HG03521 (cell line): ENCODE results near the gene SPEG.

Source experiments
- ATAC-seq: cut with Tn5 transposase; IDR thresholded peaks from one replicate; pipeline ENCODE4 v1.9.1; 2021; ENCODE audit warnings: mild to moderate bottlenecking, moderate library complexity; ENCODE audit not compliant: unreplicated experiment

Gene SPEG

DNA sequence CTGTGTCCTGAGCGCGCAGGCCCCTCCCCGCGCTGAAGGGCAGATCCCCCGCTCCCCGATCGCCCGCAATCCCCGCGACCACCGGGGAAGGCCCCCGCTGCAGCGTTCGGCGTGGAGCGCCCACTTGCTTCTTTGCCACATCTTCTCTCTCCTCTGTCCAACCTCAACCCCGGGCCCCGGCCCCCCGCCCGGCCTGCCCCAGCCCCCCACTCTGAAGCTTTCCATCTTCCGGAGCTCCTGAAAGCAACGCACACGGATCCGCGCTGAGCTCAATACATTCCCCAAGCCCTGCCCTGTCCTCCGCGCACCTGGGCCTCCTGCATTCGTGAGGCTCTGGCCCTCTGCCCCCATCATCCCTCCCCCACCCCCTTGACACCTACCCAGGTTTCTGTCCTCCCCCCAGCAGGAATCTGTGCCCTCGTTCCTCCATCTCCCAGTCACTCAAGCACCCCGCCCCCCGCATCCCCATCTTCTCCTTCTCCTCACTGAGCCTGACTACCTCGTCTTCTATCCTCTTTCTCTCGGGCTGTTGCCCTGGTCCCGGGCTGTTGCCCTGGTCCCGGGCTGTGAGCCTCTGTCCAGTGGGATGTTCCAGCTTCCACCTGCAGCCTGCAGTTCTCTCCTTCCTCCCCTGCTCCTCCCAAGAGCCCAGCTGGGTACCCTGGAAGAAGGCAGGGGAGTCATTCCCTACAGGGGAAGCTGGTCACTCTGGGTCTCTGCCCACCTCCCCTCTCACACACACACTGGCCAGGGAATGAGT, 7.8 kb downstream of the SPEG start:
- ATAC-seq: no peak

DNA sequence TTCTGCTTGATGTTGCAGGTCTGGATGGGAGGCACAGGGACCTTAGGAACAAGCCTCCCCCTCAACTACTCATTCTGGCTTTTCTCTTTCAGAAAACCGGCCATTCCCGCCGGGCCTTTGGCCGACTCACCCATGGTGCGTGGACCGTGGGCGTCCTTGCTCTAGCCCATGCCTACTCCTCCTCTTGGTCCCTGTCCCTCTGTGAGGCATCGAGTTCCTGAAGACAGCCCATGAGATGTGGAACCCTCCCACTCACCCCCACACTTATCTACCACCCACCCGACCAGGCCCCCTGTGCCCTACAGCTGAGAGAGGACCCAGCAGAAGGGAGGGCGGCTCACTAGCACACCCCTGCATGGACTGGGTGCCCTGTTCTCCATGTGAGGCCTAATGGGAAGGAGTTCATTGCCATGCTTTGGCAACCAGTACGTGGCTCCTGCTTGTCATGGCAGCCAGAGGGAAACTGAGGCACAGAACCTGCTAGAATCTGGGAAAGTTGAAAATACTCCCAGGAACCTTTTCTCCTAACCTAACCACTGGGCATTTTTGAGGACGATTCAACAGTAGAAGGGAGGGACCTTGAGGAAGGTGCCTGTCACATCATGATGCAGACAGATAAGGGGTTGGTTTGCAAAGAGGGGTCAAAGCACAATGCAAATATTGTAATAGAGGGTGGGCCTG, 8.5 kb downstream of the SPEG start:
- no peak for ATAC-seq

DNA sequence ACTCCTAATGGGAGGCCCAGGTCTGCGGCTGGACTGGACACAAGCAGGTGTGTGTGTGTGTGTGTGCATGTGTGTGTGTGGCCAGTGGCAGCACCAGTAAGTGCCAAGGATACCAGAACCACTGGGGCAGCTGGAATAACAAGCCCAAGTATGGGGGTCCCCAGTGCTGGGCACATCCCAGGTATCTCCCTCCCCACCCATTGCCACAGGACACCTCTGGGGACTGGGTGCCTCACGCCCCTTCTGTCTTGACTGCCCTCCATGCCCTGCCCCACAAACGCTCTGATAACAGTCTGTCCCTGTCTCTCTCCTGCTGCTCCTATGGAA, 9.0 kb downstream of the SPEG start:
- ATAC-seq: no peak

DNA sequence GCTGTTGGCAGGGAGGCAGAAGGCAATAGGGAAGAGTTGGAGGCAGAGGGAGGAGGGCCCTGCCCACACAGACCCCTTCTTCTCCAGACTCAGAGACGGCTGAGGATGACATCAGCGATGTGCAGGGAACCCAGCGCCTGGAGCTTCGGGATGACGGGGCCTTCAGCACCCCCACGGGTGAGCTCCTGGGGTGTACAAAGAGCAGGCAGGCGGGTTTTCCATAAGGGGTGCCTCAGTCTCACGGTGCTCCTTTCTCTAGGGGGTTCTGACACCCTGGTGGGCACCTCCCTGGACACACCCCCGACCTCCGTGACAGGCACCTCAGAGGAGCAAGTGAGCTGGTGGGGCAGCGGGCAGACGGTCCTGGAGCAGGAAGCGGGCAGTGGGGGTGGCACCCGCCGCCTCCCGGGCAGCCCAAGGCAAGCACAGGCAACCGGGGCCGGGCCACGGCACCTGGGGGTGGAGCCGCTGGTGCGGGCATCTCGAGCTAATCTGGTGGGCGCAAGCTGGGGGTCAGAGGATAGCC, 10.0 kb downstream of the SPEG start:
- no peak for ATAC-seq

DNA sequence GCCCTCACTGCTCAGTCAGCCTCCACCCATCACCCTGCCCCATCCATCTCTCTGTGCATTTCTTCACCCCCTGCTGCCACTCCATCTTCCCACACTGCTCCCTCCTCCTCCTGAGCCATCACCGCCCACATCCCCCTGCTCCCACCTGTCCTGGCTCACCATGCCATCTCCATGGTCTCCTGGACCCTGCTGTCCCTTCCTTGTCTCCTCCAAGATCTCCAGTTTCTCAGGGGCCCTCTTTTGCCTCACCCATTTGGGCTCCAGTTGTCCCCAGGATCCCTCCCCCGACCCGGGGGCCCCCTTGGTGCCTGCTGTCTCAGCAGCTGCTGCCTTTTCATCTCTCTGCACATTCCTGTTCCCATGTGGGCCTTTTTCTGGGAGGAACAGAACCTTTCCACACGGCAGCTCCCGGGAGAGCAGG, 10.6 kb downstream of the SPEG start:
- ATAC-seq: no peak

DNA sequence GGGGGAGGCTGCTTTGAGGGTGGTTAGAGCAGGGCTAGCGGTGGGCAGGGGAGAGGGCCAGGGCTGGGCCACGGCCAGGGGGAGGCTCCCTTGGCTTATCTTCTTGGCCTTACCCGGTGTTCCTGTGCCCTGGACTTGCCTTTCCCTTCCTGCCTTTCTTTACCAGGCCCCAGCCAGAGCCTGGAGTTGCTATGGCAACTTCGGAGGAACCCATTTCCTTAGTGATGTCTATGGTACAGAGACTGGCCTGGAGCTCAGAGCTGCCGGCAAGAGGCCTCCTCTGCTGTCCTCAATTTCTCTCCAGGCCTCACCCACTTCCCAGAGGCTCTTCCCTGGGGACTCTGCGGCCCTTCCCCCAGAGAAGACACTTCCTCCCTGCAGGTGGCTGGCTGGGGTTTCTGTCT, 11.5 kb downstream of the SPEG start:
- no peak for ATAC-seq

DNA sequence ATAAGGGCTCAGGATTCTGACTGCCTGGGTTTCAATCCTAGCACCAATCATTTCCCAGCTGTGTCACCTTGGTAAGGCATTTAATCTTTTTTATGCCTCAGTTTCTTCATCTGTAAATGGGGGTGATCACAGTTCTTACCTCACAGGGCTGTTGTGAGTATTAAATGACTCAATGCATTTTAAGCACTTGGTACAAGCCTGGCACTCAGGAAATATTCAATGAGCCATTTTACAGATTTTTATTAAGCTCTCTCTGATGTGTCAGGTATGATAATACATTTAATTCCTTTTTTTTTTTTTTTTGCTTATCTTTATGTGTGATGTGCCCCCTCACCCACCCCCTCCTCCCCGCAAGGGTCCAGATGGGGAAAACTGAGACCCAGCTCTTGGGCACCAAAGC, 12.0 kb downstream of the SPEG start:
- no peak for ATAC-seq

DNA sequence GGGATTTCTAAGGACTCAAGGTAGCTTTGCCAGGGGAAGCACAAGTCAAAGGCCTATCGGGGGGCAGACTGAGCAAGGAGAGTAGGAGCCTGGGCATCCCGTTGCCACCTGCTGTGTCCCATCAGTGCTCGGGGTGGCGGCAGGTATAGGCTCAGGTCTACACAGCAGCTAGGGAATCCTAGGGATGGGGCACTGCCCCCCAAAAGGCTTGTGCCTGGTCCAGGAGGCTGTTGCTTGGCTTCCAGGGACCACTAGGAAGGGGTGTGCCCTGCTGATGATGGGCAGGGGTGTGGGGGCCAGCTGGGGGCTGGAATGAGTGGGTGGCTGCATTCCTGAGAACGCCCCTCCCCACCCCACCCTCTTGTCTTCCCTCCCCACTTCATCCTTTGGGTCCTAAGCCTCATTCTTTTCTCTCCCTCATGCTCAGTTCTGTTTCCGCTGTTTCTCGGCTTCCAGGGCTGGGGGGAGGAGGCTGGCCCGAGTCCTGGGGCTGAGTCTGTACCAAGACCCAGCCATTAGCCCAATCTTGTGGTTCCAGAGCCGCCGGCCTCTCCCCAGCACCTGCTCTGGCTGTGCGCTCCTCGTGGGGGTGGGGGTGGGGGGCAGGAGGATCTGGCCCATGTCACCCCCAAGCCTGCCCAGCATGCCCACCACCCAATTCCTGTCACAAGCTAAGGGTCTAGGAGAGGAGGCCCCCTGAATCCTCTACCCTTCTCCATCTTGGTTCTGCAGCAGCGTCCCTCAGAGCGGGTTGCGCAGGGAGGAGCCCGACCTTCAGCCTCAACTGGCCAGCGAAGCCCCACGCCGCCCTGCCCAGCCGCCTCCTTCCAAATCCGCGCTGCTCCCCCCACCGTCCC, 12.8 kb downstream of the SPEG start:
- ATAC-seq: no peak

DNA sequence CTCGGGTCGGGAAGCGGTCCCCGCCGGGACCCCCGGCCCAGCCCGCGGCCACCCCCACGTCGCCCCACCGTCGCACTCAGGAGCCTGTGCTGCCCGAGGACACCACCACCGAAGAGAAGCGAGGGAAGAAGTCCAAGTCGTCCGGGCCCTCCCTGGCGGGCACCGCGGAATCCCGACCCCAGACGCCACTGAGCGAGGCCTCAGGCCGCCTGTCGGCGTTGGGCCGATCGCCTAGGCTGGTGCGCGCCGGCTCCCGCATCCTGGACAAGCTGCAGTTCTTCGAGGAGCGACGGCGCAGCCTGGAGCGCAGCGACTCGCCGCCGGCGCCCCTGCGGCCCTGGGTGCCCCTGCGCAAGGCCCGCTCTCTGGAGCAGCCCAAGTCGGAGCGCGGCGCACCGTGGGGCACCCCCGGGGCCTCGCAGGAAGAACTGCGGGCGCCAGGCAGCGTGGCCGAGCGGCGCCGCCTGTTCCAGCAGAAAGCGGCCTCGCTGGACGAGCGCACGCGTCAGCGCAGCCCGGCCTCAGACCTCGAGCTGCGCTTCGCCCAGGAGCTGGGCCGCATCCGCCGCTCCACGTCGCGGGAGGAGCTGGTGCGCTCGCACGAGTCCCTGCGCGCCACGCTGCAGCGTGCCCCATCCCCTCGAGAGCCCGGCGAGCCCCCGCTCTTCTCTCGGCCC, 13.6 kb downstream of the SPEG start:
- ATAC-seq: no peak

DNA sequence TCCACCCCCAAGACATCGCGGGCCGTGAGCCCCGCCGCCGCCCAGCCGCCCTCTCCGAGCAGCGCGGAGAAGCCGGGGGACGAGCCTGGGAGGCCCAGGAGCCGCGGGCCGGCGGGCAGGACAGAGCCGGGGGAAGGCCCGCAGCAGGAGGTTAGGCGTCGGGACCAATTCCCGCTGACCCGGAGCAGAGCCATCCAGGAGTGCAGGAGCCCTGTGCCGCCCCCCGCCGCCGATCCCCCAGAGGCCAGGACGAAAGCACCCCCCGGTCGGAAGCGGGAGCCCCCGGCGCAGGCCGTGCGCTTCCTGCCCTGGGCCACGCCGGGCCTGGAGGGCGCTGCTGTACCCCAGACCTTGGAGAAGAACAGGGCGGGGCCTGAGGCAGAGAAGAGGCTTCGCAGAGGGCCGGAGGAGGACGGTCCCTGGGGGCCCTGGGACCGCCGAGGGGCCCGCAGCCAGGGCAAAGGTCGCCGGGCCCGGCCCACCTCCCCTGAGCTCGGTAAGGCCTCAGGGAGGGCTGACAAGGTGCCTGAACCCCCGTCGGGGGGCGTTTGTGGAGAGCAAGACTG, 14.2 kb downstream of the SPEG start:
- no peak for ATAC-seq

DNA sequence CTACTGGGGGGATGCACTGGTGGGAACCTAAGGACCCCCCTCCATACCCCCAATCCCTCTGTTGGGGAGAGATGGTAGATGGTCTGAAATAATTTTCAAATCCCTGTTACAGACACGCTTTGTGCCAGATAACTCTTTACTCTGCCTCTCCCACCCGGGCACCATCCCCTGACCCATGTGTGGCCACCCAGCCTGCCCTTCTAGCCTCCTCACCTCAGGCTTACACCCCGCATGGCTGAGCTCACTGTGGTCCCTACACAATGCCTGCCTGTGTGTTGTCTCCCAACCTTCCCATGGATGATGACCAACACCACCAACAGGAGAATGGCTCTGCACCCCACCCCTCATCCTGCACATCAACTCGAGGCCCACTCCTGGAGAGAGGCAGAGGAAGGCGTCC, 15.0 kb downstream of the SPEG start:
- ATAC-seq: no peak

DNA sequence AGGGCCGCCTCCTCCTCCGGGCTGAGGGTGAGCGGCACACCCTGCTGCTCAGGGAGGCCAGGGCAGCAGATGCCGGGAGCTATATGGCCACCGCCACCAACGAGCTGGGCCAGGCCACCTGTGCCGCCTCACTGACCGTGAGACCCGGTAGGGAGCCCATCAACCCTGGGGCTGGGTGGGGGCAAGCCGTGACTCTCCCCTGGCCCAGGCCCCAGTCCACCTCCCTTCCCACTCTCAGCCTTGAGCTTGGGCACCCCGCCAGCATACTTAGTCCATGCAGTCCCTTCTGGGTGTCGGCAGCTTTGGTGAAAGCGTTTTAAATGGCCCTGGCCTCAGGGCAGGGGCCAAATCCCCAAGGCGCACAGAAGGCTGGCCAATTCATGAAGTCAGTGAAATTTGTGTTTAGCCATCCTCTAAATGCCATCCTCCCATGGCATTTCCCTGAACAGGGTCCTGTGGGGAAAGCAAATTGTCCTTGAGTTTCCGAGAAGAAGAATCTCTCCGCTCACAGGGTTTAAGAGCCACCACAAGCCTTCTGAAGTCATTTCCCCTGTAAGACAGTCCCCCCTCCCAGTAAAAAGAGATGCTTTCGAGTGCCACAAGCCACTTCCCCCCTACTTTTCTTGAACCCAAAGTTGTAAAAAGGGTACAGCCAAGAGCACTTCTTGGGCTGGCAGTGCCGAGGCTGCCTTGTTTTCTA, 17.2 kb downstream of the SPEG start:
- ATAC-seq: no peak

DNA sequence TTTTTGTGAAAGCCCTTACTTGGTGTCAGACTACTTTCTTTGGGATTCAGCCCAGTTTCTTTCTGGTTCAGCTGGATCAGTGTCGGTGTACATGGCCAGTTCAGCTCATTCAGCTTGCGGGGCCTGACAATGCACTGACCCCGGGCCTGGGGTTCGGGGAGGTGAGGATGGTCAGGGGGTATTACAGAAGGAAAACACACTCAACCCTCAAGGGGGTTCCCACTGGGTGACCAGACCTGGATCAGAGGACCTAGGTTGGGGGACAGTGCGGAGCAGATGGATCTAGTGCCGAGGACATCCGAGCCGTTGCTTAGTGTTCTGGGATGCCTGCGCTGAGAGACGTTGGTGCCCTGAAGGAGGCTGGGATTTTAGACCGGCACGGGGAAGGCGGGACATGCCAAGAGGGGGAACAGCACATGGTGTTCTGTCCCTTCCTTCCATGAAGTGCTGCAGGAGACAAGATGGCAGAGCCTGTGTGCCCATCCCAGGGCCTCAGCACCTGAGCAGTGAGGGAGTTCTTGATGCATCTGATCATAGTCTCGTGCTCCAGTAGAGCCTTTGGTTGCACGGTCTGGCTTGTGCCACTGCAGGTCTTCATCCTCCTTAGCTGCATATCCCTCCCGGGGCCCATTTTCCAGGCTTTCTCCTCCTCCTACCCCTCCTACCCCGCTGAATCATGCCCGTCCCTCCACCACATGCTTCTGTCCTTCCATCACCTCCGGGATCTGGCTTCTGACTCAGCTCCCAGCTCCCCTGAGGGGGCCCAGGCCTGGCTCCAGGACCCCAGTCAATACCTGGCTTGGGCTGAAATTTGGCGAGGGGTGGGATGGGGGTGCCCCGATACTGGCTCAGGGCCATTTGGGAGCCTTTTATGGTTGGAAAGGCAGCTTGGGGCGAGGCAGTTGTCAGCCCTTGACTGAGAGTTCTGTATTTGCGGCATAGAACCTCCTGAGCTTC, 18.0 kb downstream of the SPEG start:
- ATAC-seq: no peak

DNA sequence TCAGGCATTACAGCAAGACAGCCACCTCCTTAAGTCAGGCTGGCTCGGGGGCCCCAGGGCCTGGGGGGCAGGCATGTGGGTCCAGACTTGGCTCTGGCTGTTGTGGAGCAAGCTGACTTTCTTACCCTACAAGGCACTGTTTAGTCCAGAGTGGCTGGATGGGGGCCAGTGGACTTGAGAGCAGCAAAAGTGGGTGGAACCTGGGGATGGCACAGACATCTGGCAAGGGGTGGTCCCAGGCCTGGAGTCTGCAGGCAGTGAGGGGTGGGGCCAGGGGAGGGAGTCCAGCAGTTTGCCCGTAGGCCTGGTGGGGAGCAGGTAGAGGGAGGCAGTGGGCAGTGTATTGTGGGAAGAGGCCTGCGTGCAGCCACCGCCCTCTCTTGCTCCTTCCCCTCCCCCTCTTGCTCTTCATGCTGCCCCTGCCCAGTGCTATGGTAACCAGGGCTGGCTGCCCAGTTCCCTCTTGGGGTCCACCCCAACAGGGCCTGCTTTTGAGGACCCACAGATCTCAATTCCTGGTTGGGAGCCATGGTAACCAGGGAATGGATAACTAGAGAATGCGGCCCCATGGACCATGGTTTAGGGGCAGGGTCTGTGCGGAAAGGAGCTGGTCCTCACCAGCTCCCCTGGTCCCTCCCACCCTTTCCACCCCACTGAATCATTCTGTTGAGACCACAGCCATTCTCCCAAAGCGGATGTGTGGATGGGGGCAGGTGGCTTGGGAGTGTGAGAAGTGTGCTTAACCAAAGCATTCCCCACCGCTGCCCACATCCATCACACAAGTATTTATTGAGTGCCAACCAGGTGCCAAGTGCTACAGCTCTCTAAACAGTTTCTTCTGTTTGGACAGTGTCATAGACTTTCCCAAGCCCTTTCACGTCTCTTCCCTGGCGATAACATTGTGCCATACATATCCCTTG, 19.3 kb downstream of the SPEG start:
- ATAC-seq: no peak

DNA sequence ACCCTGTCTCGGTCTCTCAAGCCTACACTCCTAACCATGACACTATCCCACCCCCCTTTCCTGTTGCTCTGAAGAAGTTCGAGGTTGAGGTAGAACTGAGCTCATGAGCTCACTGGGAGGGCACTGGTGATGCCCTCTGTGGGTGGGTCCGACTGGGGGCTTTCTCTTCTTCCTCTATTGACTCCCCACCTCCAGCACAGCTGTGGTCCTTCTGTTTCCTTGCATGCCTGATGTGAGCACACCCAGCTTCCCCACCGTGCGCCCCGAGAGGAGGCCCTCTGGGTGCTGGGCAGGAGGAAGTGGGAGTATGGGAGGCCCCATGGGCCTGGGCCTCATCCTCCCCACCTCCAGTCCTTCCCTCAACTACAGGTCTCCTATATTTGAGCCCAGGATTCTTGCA, 20.9 kb downstream of the SPEG start:
- ATAC-seq: no peak

DNA sequence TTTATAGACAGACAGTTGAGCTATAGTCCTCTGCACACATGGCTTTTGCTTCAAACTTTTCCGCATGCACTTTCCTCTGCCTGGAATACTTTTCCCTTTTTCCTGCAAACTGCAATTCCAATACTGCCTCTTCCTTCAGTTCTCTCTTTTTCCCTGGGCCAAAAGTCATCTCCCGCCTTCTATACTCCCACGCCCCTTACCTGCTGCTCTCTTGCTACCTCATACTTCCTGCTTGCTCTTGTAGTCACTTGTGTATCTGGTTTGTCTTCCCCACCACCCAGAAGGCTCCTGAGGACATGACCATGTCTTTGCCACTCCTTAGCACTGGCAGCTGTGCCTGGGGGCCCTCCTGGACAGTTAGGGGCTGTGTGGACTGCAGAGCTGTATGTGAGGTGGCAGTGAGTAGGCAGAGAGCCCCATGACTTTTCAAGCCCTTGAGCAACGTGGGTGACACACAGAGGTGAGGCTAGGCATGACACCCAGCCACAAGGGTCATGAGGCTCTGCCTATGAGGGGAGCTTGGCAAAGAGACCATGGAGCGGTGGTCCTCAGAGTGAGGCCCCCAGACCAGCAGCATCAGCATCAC, 23.2 kb downstream of the SPEG start:
- no peak for ATAC-seq

DNA sequence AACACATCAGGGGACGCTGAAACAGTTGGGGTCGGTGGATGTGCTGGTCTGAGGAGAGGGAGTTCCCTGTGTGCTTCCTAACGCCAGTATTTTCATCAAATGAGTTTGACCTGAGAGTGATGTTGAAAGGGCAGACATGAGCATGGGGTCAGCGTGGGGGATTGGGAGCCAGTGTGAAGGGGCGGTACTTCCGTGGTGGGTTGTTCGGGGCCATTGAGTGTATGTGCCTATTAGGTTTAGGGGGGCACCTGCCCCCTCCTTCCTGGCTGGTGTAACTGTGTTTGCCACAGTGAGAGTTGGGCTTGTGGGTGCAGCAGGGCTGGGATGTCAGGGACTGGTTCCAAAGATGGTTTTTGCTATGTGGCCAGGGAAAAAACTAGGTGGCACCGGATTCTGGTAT, 24.4 kb downstream of the SPEG start:
- no peak for ATAC-seq
